Activated naive CD4-positive, alpha-beta T cell treated with anti-CD3 and anti-CD28 coated beads, Interleukin-2, amount 10 ng/mL, durations not matched to agents 7 days and 5 days (primary cell): ENCODE data around the gene PGGT1B.
"Not testable (repeated sequence)": the region's sequence is repeated elsewhere in the genome, so short reads cannot be mapped to it uniquely, and the experiment has no call there.

Experiments
- CTCF ChIA-PET: fragments of 350-600 bp; sonication (Branson Sonifier 250); formaldehyde crosslinking; loops from one replicate; lab custom pipeline; 2021; ENCODE audit warnings: antibody characterized with exemption; lab: Charles Lee
- DNase-seq: peaks from one replicate; pipeline ENCODE4 v3.0.0-alpha.2; 2020
- H3K27ac Mint-ChIP-seq: one replicate; pipeline ENCODE4 v1.8.0; 2021; ENCODE audit warnings: mild to moderate bottlenecking, moderate library complexity, mixed read lengths
- H3K27me3 Mint-ChIP-seq: one replicate; pipeline ENCODE4 v1.8.0; 2021; ENCODE audit warnings: mild to moderate bottlenecking, mixed read lengths
- H3K36me3 Mint-ChIP-seq: one replicate; pipeline ENCODE4 v1.8.0; 2021; ENCODE audit warnings: mixed read lengths
- H3K4me1 Mint-ChIP-seq: one replicate; pipeline ENCODE4 v1.8.0; 2021; ENCODE audit warnings: mixed read lengths
- H3K4me3 Mint-ChIP-seq: one replicate; pipeline ENCODE4 v1.8.0; 2021; ENCODE audit warnings: mild to moderate bottlenecking, moderate library complexity, mixed read lengths
- H3K9me3 Mint-ChIP-seq: one replicate; pipeline ENCODE4 v1.8.0; 2021; ENCODE audit warnings: mixed read lengths

Gene PGGT1B

DNA sequence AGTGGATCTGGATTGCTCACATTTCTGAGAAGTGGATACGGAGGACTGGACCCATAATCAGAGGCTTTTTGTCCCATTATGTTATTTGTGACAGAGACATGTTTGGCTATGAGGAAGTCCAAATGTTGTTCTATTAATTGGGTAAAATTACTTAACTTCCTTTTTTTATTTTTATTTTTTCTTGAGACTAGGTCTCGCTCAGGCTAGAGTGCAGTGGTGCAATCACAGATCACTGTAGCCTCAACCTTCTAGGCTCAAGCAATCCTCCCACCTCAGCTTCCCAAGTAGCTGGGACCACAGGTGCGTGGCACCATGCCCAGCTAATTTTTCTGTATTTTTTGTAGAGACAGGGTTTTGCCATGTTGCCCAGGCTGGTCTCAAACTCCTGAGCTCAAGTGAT is 11.9 kb upstream of the PGGT1B start:
- no peak for DNase-seq
- CTCF ChIA-PET, result no interaction called here
- no peaks in the 10 kb centered on the region for H3K27me3 Mint-ChIP-seq

DNA sequence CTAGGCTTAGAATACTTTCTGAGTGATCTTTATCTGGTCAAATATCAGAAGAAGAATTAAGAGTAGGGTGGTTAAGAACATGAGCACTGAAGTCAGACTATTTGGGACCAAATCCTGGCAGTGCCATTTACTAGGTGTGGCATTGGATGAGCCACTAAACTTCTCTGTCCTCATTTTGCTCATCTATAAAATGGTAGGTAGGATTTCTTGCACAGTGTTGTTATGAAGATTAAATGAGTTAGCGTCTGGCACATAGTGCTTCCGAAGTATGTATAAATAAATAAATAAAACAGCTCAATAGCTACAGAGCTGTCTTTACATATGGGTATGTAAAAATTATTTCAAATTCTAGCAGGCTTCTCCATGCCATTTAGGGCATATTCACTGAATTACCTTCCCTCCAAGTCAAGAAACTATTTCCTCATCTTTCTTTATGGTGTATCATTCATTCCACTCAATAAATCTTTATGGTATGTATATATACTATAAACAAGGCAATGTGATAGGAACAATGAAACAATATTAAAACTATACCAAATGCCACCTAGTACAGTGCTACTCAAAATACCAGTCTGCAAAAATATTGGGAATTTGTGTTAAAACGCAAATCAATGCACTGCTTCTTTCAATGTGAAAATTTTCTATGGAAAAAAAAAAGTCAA is 9.8 kb upstream of the PGGT1B start:
- H3K9me3 Mint-ChIP-seq, result no peaks in the 10 kb centered on the region
- H3K4me1 Mint-ChIP-seq, result no peaks in the 10 kb centered on the region
- H3K4me3 Mint-ChIP-seq, result no peak overlapping the region
- H3K36me3 Mint-ChIP-seq, result no peaks in the 10 kb centered on the region
- H3K27ac Mint-ChIP-seq, result no peak overlapping the region
- CTCF ChIA-PET, result no interaction called here
- no peak for DNase-seq
- H3K27me3 Mint-ChIP-seq, result no peaks in the 10 kb centered on the region

More for the DNA sequence above, 11.9 kb upstream of the PGGT1B start:
- Mint-ChIP-seq H3K4me3 (no peak overlapping the region), H3K9me3 (no peaks in the 10 kb centered on the region), H3K4me1 (no peaks in the 10 kb centered on the region), H3K36me3 (no peaks in the 10 kb centered on the region), H3K27ac (no peak overlapping the region)

DNA sequence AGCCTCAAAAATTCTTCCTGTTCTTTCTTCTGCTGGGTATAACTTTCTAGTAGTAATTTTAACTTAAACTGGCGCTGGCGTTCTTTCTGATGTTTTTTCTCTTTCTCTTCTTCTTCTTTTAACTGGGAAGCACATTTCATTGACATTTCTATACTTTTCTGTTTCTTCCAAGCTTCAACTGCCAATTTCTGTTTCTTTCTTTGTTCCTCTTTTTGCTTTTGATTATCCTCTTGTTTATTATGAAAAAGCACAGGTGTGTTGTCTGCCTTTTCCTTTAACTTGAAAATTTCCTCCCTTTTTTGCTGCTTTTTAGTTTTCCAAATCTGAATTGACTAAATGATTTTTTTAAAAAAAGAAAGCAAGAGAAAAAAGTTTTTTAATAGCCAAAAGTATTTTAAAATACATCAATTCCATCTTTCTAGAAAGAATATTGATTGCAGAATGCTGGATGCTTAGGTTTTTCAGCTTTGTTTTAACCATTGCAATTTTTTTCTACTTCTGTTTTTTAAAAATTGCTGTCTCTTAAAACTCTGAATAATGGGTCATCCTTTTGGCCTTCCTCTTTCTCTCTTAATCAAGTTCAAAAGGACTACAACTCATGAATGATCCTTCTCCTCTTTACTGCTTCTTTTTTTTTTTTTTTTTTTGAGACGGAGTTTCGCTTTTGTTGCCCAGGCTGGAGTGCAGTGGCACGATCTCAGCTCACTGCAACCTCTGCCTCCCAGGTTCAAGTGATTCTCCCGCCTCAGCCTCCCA is 8.8 kb upstream of the PGGT1B start:
- no peaks in the 10 kb centered on the region for H3K36me3 Mint-ChIP-seq
- CTCF ChIA-PET, result interaction anchor here (0.6 kb wide), 1 partner anchor 320 kb away, joined by 3 read pairs; no protein-coding TSS in a partner anchor
- DNase-seq, result no peak
- H3K27ac Mint-ChIP-seq, result no peak overlapping the region
- H3K4me3 Mint-ChIP-seq, result no peak overlapping the region
- H3K9me3 Mint-ChIP-seq, result no peaks in the 10 kb centered on the region
- no peaks in the 10 kb centered on the region for H3K4me1 Mint-ChIP-seq
- H3K27me3 Mint-ChIP-seq, result no peaks in the 10 kb centered on the region

DNA sequence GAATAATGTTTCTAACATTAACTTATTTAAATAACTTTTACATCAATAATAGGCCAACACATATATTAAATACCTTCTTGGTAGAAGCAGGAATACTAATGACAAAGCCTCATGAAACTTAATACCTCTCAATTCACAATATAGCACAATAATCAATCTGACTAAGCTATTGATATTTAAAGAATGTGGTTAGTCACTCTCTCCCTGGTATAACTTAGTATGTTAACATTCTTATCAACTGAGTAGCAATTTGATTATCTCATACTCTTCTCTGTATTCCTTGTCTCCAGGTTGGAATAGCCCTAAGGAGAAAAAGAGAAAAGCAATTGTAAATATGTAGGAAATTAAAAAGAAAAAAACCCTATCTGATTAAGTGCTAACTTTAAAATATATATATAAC is 4.9 kb upstream of the PGGT1B start:
- CTCF ChIA-PET, result no interaction called here
- peaks cover 8% of the 10 kb centered on the region for H3K4me1 Mint-ChIP-seq
- DNase-seq, result no peak

DNA sequence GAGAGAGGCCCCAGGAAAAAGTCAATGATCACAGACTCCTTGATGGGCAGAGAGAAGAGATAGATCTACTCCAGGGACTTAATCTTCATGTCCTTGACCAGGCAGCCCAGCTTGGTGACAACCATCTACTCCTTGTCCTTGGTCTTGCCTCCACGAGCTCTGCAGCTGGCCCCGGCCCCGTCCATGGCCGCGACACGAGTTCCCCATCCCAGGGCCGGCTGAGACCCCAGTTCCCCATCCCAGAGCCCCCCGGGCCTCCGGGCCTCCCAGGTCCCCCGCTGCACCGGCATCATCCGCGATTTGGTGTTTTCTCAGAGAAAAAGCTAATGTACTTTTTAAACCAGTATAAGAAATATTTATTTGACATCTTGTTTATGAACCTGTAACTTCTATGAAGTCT is 2.5 kb upstream of the PGGT1B start:
- no peak for DNase-seq
- CTCF ChIA-PET, result interaction anchor here (0.6 kb wide), 1 partner anchor 39 kb away, joined by 4 read pairs; no protein-coding TSS in a partner anchor
- Mint-ChIP-seq H3K36me3 (peaks cover 9% of the 10 kb centered on the region), H3K4me3 (no peak overlapping the region), H3K9me3 (no peaks in the 10 kb centered on the region), H3K27me3 (no peaks in the 10 kb centered on the region), H3K27ac (no peak overlapping the region), H3K4me1 (peaks cover 25% of the 10 kb centered on the region)

More for the DNA sequence above, 4.9 kb upstream of the PGGT1B start:
- no peaks in the 10 kb centered on the region for H3K27me3 Mint-ChIP-seq
- H3K36me3 Mint-ChIP-seq, result peaks cover 7% of the 10 kb centered on the region
- no peak overlapping the region for H3K4me3 Mint-ChIP-seq
- no peak overlapping the region for H3K27ac Mint-ChIP-seq
- no peaks in the 10 kb centered on the region for H3K9me3 Mint-ChIP-seq

DNA sequence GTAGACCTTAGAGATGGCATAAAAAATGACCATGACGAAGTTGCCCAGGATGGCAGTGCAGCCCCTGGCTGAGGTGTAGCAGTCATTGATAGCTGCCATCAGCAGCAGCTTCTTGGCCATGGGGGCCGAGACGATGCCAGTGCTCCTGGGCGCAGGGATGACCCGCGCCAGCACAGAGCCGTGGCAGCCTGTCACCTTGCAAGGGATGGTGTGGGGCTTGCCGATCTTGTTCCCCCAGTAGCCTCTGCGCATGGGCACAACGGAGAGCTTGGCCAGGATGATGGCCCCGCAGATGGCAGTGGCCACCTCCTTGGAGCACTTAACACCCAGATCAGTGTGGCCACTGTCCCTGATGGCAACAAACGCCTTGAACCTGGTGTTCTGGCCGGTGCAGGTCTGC is 2.1 kb upstream of the PGGT1B start:
- CTCF ChIA-PET, result interaction anchor here (0.6 kb wide), 1 partner anchor 39 kb away, joined by 4 read pairs; no protein-coding TSS in a partner anchor
- peaks cover 9% of the 10 kb centered on the region for H3K36me3 Mint-ChIP-seq
- no peak overlapping the region for H3K4me3 Mint-ChIP-seq
- DNase-seq, result no peak
- H3K27me3 Mint-ChIP-seq, result no peaks in the 10 kb centered on the region
- no peak overlapping the region for H3K27ac Mint-ChIP-seq
- no peaks in the 10 kb centered on the region for H3K9me3 Mint-ChIP-seq
- peaks cover 29% of the 10 kb centered on the region for H3K4me1 Mint-ChIP-seq

DNA sequence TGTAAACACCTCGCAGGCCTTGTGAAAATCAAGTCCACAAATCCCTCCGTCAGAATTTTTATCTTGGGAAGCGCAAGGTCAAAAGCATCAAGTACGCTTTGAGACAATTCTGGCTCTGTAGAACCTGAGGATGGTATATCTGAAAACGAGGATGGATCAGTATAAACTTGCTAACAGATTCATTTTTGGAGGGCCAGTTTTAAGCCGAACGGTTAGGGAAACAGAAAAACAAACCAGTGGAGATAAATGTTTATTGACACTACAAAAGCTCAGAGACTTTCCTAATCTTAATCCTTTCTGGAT is 352 bp upstream of the PGGT1B start:
- H3K9me3 Mint-ChIP-seq, result no peaks in the 10 kb centered on the region
- CTCF ChIA-PET, result no interaction called here
- H3K27me3 Mint-ChIP-seq, result no peaks in the 10 kb centered on the region
- H3K4me1 Mint-ChIP-seq, result peaks cover 34% of the 10 kb centered on the region
- H3K36me3 Mint-ChIP-seq, result peaks cover 11% of the 10 kb centered on the region
- H3K4me3 Mint-ChIP-seq, result peak overlapping the region; percentile 78
- DNase-seq, result no peak
- peak overlapping the region; percentile 93 for H3K27ac Mint-ChIP-seq

DNA sequence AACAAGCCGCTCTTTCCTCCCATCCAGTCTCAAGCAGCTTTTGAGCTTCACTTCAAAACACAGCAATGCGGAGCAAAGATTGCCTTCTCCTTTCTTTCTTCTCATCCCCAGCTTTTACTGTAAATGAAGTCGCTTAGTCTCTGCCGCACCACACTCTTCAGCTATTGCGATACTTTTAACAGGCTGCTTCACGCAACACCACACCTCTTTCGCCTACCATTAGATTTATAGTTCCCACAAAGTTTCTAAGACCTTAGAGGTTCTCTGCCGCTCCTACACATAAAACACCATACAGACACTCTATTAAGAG is 711 bp downstream of the PGGT1B start:
- H3K4me3 Mint-ChIP-seq, result peak overlapping the region; percentile 78
- peaks cover 34% of the 10 kb centered on the region for H3K4me1 Mint-ChIP-seq
- H3K36me3 Mint-ChIP-seq, result peaks cover 12% of the 10 kb centered on the region
- H3K9me3 Mint-ChIP-seq, result no peaks in the 10 kb centered on the region
- no peaks in the 10 kb centered on the region for H3K27me3 Mint-ChIP-seq
- peak overlapping the region; percentile 93 for H3K27ac Mint-ChIP-seq
- CTCF ChIA-PET, result interaction anchor here (1.1 kb wide), 1 partner anchor 15 kb away, joined by 3 read pairs; no protein-coding TSS in a partner anchor
- no peak for DNase-seq

DNA sequence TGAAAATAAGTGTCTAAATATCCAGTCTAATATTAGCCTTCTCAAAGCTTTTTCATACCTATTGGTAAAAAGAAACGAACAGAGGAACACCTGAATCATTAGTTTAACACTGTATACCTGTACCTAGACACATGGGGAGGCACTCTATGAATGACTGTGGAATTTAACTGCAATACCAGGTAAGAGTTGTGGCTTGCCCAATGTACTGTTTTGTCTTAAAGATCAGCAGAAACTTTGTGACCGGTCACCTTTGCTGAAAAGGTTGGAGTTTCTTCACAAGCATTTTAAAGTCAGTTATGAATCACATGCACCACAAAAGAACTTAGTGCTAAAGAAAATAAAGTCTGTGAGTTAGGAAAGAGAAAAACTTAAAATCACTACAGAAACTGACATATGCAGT is 2.4 kb downstream of the PGGT1B start:
- Mint-ChIP-seq H3K27ac (no peak overlapping the region), H3K36me3 (peaks cover 18% of the 10 kb centered on the region), H3K4me3 (no peak overlapping the region), H3K9me3 (no peaks in the 10 kb centered on the region), H3K4me1 (peaks cover 34% of the 10 kb centered on the region), H3K27me3 (no peaks in the 10 kb centered on the region)
- CTCF ChIA-PET, result no interaction called here
- no peak for DNase-seq

DNA sequence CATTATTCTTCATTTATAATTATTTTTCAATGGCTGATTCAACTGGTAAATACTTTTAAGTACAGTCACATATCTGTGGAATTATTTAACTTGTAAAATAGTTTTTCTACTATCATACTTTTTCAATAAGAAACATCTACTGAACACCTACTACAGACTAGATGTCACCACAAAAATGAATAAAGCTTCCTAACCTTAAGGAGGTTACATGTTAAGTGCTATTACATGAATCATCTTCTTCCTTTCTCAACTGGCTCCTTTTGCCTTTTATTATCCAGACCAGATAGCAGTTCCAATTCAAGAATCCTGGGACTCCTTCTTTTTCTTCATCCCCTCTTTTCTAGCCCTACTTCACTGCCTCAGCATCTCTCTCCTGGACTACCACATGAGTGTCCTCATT is 4.7 kb downstream of the PGGT1B start:
- CTCF ChIA-PET, result interaction anchor here (1.2 kb wide), 1 partner anchor 11 kb away, joined by 4 read pairs; no protein-coding TSS in a partner anchor
- no peaks in the 10 kb centered on the region for H3K9me3 Mint-ChIP-seq
- no peaks in the 10 kb centered on the region for H3K27me3 Mint-ChIP-seq
- H3K36me3 Mint-ChIP-seq, result peaks cover 14% of the 10 kb centered on the region
- no peak for DNase-seq
- no peak overlapping the region for H3K27ac Mint-ChIP-seq
- H3K4me1 Mint-ChIP-seq, result peaks cover 29% of the 10 kb centered on the region
- H3K4me3 Mint-ChIP-seq, result no peak overlapping the region

DNA sequence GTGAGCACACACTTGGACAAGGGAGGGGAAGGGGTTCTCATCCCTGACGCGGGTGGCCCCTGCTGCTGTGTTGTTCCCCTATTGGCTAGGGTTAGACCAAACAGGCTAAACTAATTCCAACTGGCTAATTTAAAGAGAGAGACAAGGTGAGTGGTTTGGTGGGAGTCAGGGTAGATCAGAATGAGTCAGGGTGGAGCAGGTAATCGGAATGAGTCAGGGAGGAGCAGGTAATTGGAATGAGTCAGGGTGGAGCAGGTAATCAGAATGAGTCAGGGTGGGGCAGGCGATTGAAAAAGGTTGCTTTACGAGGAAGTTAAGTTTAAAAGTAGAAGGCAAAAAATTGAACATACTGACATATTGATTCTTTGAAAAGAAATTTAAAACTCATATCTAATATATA is 13.3 kb downstream of the PGGT1B start:
- H3K36me3 Mint-ChIP-seq, H3K4me1 Mint-ChIP-seq, H3K27me3 Mint-ChIP-seq, H3K4me3 Mint-ChIP-seq, H3K27ac Mint-ChIP-seq, H3K9me3 Mint-ChIP-seq, DNase-seq, CTCF ChIA-PET: not testable (repeated sequence)

DNA sequence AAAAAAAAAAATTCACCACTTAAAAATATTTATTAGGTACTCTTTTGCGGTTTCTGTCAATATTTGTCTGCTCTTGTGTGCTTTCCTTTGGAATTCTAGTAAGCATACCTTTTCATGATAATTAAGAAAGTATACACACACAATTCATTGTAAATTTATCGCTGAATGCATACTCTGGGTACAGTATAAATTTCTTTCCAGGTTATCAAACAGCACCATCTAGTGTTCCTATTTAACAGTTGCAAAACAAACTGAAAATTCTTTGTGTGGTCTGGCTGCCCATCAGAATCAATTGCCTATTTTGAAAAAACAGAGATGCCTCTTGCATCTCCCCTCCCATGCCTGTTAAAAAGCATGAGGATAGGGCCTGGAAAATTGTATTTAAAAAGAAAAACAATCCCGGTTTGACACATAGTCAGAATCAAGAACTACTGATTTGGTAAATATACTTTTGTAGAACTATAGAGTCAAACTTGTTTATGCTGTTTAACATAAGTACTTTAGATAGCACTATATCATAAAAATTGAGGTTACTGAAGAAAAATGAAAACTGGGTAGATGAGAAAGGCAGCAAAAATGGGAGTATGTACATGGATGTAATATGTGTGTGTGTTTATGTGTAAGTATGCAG is 16.2 kb downstream of the PGGT1B start:
- no peak for DNase-seq
- H3K9me3 Mint-ChIP-seq, result no peaks in the 10 kb centered on the region
- CTCF ChIA-PET, result interaction anchor here (0.8 to 5.6 kb wide), 4 partner anchors 12 to 149 kb away, joined by 3 to 50 read pairs (median 4); no protein-coding TSS in a partner anchor
- no peaks in the 10 kb centered on the region for H3K27me3 Mint-ChIP-seq
- no peak overlapping the region for H3K4me3 Mint-ChIP-seq
- no peak overlapping the region for H3K27ac Mint-ChIP-seq
- H3K36me3 Mint-ChIP-seq, result peaks cover 7% of the 10 kb centered on the region
- peaks cover 3% of the 10 kb centered on the region for H3K4me1 Mint-ChIP-seq

DNA sequence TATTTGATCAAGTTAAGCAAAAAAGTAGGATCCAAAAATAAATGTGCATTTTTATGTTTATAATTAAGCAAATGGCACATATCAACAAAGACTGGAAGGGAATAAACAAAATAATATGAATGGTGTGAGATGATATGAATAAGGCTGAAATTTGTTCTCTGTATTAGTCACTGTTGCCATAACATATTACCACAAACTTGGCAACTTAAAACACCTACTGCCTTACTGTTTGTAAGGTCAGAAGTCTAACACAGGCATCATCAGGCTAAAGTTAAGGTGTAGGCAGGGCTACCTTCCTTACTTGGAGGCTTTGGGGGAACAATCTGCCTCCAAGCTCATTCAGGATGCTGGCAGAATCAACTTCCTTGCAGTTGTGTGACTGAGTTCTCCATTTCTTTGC is 19.3 kb downstream of the PGGT1B start:
- H3K9me3 Mint-ChIP-seq, result no peaks in the 10 kb centered on the region
- no peaks in the 10 kb centered on the region for H3K4me1 Mint-ChIP-seq
- H3K27ac Mint-ChIP-seq, result no peak overlapping the region
- no peak for DNase-seq
- no peaks in the 10 kb centered on the region for H3K27me3 Mint-ChIP-seq
- CTCF ChIA-PET, result interaction anchor here (0.6 to 5.6 kb wide), 2 partner anchors 47 to 146 kb away, joined by 3 to 50 read pairs; no protein-coding TSS in a partner anchor
- peaks cover 13% of the 10 kb centered on the region for H3K36me3 Mint-ChIP-seq
- H3K4me3 Mint-ChIP-seq, result no peak overlapping the region

DNA sequence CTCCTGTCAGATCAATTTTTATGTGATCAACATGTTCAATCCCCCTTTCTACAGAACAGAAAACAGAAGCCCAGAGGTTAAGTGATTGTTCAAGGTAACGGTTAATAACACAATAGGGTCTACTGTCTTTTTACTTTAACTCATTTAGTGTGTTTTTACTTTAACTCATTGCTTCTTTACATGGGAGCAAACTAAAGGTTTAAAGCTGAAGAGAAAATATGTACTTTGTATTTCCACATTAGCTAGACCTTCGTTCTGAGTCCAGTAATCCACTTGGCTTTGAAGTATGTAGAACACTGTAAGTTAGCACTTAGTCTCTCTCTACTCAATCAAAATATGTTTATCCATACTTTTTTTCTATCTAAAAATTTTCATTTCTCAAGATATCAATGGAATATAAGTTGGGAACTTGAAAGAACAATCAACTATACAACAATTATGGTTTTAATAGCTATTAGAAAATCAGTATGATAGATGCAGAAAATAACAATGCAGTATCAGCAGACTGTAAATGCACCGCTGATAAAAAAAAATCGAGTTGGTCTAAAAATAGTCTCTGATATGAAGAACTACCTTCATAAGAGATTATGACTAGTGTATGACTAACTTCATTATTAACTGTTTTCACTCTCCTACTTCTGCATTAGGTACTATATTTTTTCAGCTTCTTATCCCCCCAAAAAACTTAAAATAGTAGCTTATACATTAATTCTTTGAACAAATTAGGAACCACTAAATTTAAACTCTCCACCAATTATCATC is 20.6 kb downstream of the PGGT1B start:
- Mint-ChIP-seq H3K9me3 (no peaks in the 10 kb centered on the region), H3K27ac (no peak overlapping the region), H3K4me1 (no peaks in the 10 kb centered on the region), H3K4me3 (no peak overlapping the region), H3K36me3 (peaks cover 17% of the 10 kb centered on the region), H3K27me3 (no peaks in the 10 kb centered on the region)
- DNase-seq, result no peak
- CTCF ChIA-PET, result interaction anchor here (0.9 to 1.4 kb wide), 2 partner anchors 144 to 145 kb away, joined by 3 read pairs; no protein-coding TSS in a partner anchor
